ENCODE data around the gene PLPP4. TPM values are rescaled to one million over a fixed set of nuclear protein-coding genes. Genes with fewer than 3 reads are reported as not detected.
"Not testable (repeated sequence)": the region's sequence is repeated elsewhere in the genome, so short reads cannot be mapped to it uniquely, and the experiment has no call there.

Gene PLPP4
- total RNA-seq, 1 donor from 2014 or later = not detected

GRCh38 chr10:120503689-120504088 lies 46.7 kb downstream of the PLPP4 start:
- no peaks in the 10 kb centered on the region for H3K4me1 Mint-ChIP-seq
- intact Hi-C loops (cut with micrococcal nuclease) = no loop called here
- no peaks in the 10 kb centered on the region for H3K9me3 Mint-ChIP-seq
- H3K27me3 Mint-ChIP-seq = no peaks in the 10 kb centered on the region
- ATAC-seq (ENCODE audit: low read depth) (no peak), DNase-seq (no peak)
- no peak overlapping the region for H3K27ac Mint-ChIP-seq
- POLR2A ChIA-PET = no interaction called here
- no peak overlapping the region for H3K4me3 Mint-ChIP-seq
- TF ChIP-seq, protein P1, sequence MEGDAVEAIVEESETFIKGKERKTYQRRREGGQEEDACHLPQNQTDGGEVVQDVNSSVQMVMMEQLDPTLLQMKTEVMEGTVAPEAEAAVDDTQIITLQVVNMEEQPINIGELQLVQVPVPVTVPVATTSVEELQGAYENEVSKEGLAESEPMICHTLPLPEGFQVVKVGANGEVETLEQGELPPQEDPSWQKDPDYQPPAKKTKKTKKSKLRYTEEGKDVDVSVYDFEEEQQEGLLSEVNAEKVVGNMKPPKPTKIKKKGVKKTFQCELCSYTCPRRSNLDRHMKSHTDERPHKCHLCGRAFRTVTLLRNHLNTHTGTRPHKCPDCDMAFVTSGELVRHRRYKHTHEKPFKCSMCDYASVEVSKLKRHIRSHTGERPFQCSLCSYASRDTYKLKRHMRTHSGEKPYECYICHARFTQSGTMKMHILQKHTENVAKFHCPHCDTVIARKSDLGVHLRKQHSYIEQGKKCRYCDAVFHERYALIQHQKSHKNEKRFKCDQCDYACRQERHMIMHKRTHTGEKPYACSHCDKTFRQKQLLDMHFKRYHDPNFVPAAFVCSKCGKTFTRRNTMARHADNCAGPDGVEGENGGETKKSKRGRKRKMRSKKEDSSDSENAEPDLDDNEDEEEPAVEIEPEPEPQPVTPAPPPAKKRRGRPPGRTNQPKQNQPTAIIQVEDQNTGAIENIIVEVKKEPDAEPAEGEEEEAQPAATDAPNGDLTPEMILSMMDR (IDR thresholded peaks at IDR 0.05) = no peak
- CTCF ChIA-PET = no interaction called here
- no peaks in the 10 kb centered on the region for H3K36me3 Mint-ChIP-seq (ENCODE audit: low read depth)

DNA sequence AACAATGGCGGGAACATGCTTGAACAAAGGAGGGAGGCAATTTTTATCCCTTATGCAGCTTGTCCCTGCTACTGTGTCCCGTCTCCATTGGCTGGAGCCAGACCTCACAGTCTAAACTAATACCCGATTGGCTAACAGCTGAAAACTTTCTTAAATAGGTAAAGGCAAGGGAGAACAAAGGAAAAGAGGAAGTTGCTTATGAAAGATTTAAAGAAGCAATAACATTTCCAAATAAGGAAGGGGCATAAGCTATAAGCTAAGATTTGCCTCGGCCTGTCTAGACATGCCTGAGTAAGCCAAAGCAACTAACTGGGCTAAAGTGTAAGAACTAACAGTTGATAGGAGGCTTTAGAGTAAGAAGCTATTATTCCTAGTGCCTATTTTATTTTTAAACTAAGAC lies 47.2 kb downstream of the PLPP4 start:
- not testable (repeated sequence) for H3K4me1 Mint-ChIP-seq

DNA sequence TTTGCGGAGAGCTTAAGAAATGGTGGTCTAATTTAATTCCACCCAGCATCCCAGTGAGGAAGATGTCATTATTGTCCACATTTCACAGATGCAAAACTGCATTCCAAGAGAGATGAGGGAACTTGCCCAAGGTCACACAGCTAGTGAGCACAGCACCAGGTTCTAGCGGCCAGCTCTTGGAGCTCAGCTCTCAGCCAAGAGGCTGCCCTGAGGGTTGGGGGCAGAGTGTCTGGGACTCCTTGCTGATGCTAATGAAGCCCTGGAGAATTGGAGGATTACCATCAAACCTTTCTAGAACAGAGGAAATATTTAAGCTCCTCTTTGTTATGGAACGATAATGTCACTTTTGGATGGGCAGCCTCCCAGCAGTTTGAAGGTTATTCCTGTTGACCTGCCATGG lies 48.0 kb downstream of the PLPP4 start:
- no peaks in the 10 kb centered on the region for H3K36me3 Mint-ChIP-seq (ENCODE audit: low read depth)
- CTCF ChIA-PET = no interaction called here
- no peak overlapping the region for H3K27ac Mint-ChIP-seq
- POLR2A ChIA-PET = no interaction called here
- H3K27me3 Mint-ChIP-seq = no peaks in the 10 kb centered on the region
- no peaks in the 10 kb centered on the region for H3K4me1 Mint-ChIP-seq
- DNase-seq (no peak), ATAC-seq (ENCODE audit: low read depth) (no peak)
- no peaks in the 10 kb centered on the region for H3K9me3 Mint-ChIP-seq
- no peak overlapping the region for H3K4me3 Mint-ChIP-seq
- intact Hi-C loops (cut with micrococcal nuclease) = no loop called here
- TF ChIP-seq, protein P1 (IDR thresholded peaks at IDR 0.05) = no peak

More for the DNA sequence above, 47.2 kb downstream of the PLPP4 start:
- CTCF ChIA-PET; intact Hi-C loops (cut with micrococcal nuclease); H3K4me3 Mint-ChIP-seq; H3K27ac Mint-ChIP-seq; DNase-seq; POLR2A ChIA-PET; H3K27me3 Mint-ChIP-seq; H3K9me3 Mint-ChIP-seq; ATAC-seq (ENCODE audit: low read depth); H3K36me3 Mint-ChIP-seq (ENCODE audit: low read depth): not testable (repeated sequence)

GRCh38 chr10:120505866-120506265 lies 48.8 kb downstream of the PLPP4 start:
- no peak overlapping the region for H3K4me3 Mint-ChIP-seq
- no peak for ATAC-seq (ENCODE audit: low read depth)
- intact Hi-C loops (cut with micrococcal nuclease) = no loop called here
- TF ChIP-seq, protein P1 (IDR thresholded peaks at IDR 0.05) = no peak
- H3K27me3 Mint-ChIP-seq = no peaks in the 10 kb centered on the region
- ChIA-PET CTCF (no interaction called here), POLR2A (no interaction called here)
- no peaks in the 10 kb centered on the region for H3K4me1 Mint-ChIP-seq
- H3K36me3 Mint-ChIP-seq (ENCODE audit: low read depth) = no peaks in the 10 kb centered on the region
- no peak for DNase-seq
- no peak overlapping the region for H3K27ac Mint-ChIP-seq
- no peaks in the 10 kb centered on the region for H3K9me3 Mint-ChIP-seq

- DNase-seq = no peak
- no peaks in the 10 kb centered on the region for H3K36me3 Mint-ChIP-seq (ENCODE audit: low read depth)
- ChIA-PET CTCF (no interaction called here), POLR2A (no interaction called here)
- TF ChIP-seq, protein P1 (IDR thresholded peaks at IDR 0.05) = no peak
- no peaks in the 10 kb centered on the region for H3K4me1 Mint-ChIP-seq
- no peak for ATAC-seq (ENCODE audit: low read depth)
- intact Hi-C loops (cut with micrococcal nuclease) = no loop called here
- H3K27me3 Mint-ChIP-seq = no peaks in the 10 kb centered on the region
- no peak overlapping the region for H3K27ac Mint-ChIP-seq
- no peaks in the 10 kb centered on the region for H3K9me3 Mint-ChIP-seq
- no peak overlapping the region for H3K4me3 Mint-ChIP-seq
Measured at GRCh38 chr10:120506674-120507073, 49.6 kb downstream of the PLPP4 start.

- H3K9me3 Mint-ChIP-seq = no peaks in the 10 kb centered on the region
- TF ChIP-seq, protein P1 (IDR thresholded peaks at IDR 0.05) = no peak
- no peak overlapping the region for H3K27ac Mint-ChIP-seq
- CTCF ChIA-PET = no interaction called here
- H3K27me3 Mint-ChIP-seq = peaks cover 2% of the 10 kb centered on the region
- POLR2A ChIA-PET = no interaction called here
- DNase-seq (no peak), ATAC-seq (ENCODE audit: low read depth) (no peak)
- no peaks in the 10 kb centered on the region for H3K4me1 Mint-ChIP-seq
- intact Hi-C loops (cut with micrococcal nuclease) = no loop called here
- H3K36me3 Mint-ChIP-seq (ENCODE audit: low read depth) = no peaks in the 10 kb centered on the region
- H3K4me3 Mint-ChIP-seq = no peak overlapping the region
Measured at GRCh38 chr10:120507175-120507574, 50.1 kb downstream of the PLPP4 start.
